Raji (cell line): ENCODE data around the gene COL25A1.

Experiments used
- POLR2A ChIP-seq: IDR thresholded peaks from 2 replicates; pipeline ENCODE4 v1.6.1; 2011; ENCODE audit warnings: low read depth, low read length, control low read depth; ENCODE audit not compliant: insufficient read depth

COL25A1 gene

GRCh38 chr4:109146499-109146898, 156.0 kb downstream of the COL25A1 start:
- no peak for TF ChIP-seq POLR2A

- no peak for TF ChIP-seq POLR2A
Observed at GRCh38 chr4:109134921-109135320, 167.5 kb downstream of the COL25A1 start.

- no peak for TF ChIP-seq POLR2A
Observed at GRCh38 chr4:109134268-109134667, 168.2 kb downstream of the COL25A1 start.

GRCh38 chr4:109131559-109131958, 170.9 kb downstream of the COL25A1 start:
- TF ChIP-seq POLR2A, result no peak

- no peak for TF ChIP-seq POLR2A
Observed at GRCh38 chr4:109128589-109128988, 173.9 kb downstream of the COL25A1 start.

- TF ChIP-seq POLR2A, result no peak
Observed at GRCh38 chr4:109127866-109128265, 174.6 kb downstream of the COL25A1 start.

GRCh38 chr4:109126856-109127255, 175.6 kb downstream of the COL25A1 start:
- no peak for TF ChIP-seq POLR2A

- TF ChIP-seq POLR2A, result no peak
Observed at GRCh38 chr4:109125084-109125483, 177.4 kb downstream of the COL25A1 start.

- TF ChIP-seq POLR2A, result no peak
Observed at GRCh38 chr4:109123951-109124350, 178.5 kb downstream of the COL25A1 start.

GRCh38 chr4:109121561-109121960, 180.9 kb downstream of the COL25A1 start:
- no peak for TF ChIP-seq POLR2A

- no peak for TF ChIP-seq POLR2A
Observed at GRCh38 chr4:109119852-109120251, 182.6 kb downstream of the COL25A1 start.

GRCh38 chr4:109118635-109119034, 183.8 kb downstream of the COL25A1 start:
- TF ChIP-seq POLR2A, result no peak

GRCh38 chr4:109114501-109114900, 188.0 kb downstream of the COL25A1 start:
- no peak for TF ChIP-seq POLR2A

GRCh38 chr4:109113521-109113920, 188.9 kb downstream of the COL25A1 start:
- no peak for TF ChIP-seq POLR2A

GRCh38 chr4:109111031-109111430, 191.4 kb downstream of the COL25A1 start:
- TF ChIP-seq POLR2A, result no peak

- TF ChIP-seq POLR2A, result no peak
Observed at GRCh38 chr4:109094056-109094455, 208.4 kb downstream of the COL25A1 start.

- TF ChIP-seq POLR2A, result no peak
Observed at GRCh38 chr4:109091727-109092409, 210.6 kb downstream of the COL25A1 start.

- no peak for TF ChIP-seq POLR2A
Observed at GRCh38 chr4:109083911-109084310, 218.5 kb downstream of the COL25A1 start.

- TF ChIP-seq POLR2A, result no peak
Observed at GRCh38 chr4:109079731-109080130, 222.7 kb downstream of the COL25A1 start.
